ENCODE data around the gene SLC8A3.

The SLC8A3 gene

GRCh38 chr14:70023871-70024270 lies 164.9 kb downstream of the SLC8A3 start:
- DNase-seq (ENCODE audit: low read depth in 2 of 2) = no peak

GRCh38 chr14:70022771-70023445 lies 165.8 kb downstream of the SLC8A3 start:
- DNase-seq (ENCODE audit: low read depth in 2 of 2) = no peak

DNA sequence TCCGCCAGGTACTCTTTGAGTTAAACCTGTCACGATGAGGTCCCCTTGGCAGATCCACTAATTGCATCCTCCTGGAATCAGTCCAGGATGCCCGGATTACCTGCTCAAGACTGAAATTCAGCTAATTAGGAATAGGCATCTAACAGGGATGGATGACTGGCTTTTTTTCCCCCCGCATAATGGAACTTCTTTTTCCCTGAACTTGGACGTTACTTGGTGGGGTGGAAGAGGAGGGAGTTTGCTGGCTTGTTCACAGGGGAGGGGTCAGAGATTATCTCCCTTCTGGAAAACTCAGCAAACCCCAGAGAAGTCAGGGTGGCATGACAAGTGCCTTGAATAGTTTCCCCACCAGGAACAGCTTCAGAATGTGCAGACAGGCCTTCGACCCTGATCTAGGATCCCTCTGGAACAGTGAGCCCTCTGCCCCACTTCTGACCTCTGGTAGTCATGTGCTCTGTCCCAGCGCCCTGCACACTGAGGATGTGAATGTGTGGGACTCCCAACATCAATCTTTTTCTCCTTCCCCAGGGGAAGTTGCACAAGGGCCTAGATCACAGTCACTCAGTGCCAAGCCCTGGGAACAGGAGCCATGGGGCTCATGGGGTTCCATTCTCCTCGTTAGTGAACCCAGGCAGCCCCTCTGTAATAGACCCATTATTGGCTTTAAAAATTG lies 167.1 kb downstream of the SLC8A3 start:
- DNase-seq (ENCODE audit: low read depth in 2 of 2) = no peak

- no peak for DNase-seq (ENCODE audit: low read depth in 2 of 2)
Observed at GRCh38 chr14:70020352-70021170, 168.2 kb downstream of the SLC8A3 start.

- DNase-seq (ENCODE audit: low read depth in 2 of 2) = no peak
Observed at GRCh38 chr14:70019695-70020094, 169.1 kb downstream of the SLC8A3 start.

- DNase-seq (ENCODE audit: low read depth in 2 of 2) = no peak
Observed at GRCh38 chr14:70018713-70019211, 170.0 kb downstream of the SLC8A3 start.

DNA sequence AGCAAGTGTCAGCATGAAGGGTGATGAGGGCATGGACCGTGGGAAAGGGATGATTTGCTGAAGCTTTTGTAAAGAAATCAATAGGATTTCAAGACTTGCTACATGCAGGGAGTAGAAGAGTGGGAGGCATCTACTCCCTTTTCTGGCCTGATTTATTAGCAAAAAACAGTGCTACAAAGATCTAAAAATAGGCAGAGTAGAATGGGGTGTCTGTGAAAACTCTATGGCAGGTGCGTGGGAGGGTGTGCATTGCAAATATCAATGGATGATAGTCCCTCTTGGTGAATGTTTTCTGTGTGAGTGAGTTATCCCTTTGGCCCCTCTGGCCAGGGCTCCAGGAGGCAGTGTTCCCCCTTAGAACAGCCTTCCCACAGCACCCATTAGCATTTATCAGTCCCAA lies 170.5 kb downstream of the SLC8A3 start:
- DNase-seq (ENCODE audit: low read depth in 2 of 2) = no peak

GRCh38 chr14:70014406-70015095 lies 174.2 kb downstream of the SLC8A3 start:
- no peak for DNase-seq (ENCODE audit: low read depth in 2 of 2)

DNA sequence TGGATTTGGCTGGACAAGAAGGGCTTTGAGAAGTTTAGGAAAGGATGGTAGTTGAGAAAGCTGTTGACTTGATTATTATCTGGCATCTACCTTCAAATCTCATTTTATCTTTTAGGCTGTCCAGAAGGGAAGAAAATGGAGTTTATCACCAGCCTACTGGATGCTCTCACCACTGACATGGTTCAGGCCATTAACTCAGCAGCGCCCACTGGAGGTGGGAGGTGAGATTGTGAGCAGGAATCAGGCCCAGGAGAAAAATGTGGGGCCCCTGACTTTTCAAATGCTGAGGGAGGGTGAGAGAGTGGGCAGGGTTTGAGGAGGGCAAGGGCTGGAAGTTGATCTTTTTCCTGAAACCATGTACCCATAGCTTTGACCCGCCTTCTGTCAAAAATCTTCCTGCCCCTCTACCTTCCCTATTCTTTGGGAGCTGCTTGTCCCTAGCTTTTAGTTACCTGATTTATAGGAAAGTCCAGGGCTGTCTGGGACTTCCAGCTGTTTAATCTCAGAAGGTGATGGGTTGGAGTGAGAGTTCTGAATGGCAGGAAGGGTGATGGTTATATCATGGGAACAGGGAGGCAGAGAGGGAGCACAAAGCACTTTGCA lies 175.4 kb downstream of the SLC8A3 start:
- DNase-seq (ENCODE audit: low read depth in 2 of 2) = no peak

GRCh38 chr14:70011708-70012107 lies 177.0 kb downstream of the SLC8A3 start:
- no peak for DNase-seq (ENCODE audit: low read depth in 2 of 2)

- DNase-seq (ENCODE audit: low read depth in 2 of 2) = no peak
Observed at GRCh38 chr14:70011098-70011497, 177.7 kb downstream of the SLC8A3 start.

DNA sequence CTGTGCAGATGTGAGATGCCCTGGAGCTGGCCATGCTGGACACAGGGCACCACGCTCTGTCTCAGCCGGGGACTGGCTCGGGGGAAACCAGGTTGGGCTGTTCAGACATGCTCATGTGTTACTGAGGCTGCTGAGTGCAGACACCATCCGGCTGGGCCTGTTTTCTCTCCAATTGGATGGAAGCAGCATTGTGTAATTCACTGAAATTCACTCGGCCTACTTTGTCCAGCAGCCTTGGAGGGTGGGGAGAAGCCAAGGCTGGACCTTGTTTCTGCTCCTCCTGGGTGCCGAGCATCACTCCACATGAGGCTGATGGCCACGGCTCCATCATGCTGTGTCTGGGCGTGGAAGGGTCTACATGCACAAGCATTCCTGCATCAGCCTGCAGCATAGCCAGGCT lies 178.8 kb downstream of the SLC8A3 start:
- DNase-seq (ENCODE audit: low read depth in 2 of 2) = no peak

- DNase-seq (ENCODE audit: low read depth in 2 of 2) = no peak
Observed at GRCh38 chr14:70008284-70009262, 180.2 kb downstream of the SLC8A3 start.

GRCh38 chr14:70006699-70007098 lies 182.1 kb downstream of the SLC8A3 start:
- DNase-seq (ENCODE audit: low read depth in 2 of 2) = no peak

GRCh38 chr14:70005281-70005805 lies 183.4 kb downstream of the SLC8A3 start:
- DNase-seq (ENCODE audit: low read depth in 2 of 2) = no peak

GRCh38 chr14:70004791-70005190 lies 184.0 kb downstream of the SLC8A3 start:
- DNase-seq (ENCODE audit: low read depth in 2 of 2) = no peak

GRCh38 chr14:70002589-70003346 lies 186.0 kb downstream of the SLC8A3 start:
- no peak for DNase-seq (ENCODE audit: low read depth in 2 of 2)

GRCh38 chr14:70000601-70001000 lies 188.2 kb downstream of the SLC8A3 start:
- no peak for DNase-seq (ENCODE audit: low read depth in 2 of 2)

DNA sequence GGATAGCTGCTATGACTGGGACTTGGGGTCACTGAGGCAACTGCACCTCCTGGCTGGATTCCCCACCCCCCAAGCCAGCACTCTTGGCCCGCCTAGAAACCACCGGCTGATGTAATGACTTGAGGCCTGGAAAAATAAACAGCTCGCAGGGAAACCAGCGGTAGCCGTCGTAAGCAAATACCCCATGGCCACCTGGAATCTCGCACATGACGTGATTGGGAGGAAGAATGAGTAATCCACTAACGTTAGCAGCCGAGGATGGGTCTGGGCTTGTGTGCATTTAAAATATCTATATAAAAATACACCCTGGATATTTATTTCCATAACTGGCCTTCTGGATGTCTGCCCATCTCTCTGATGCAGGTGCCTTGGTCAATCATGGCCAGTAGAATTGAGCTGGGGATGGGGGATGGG lies 189.5 kb downstream of the SLC8A3 start:
- no peak for DNase-seq (ENCODE audit: low read depth in 2 of 2)
